ENCODE measurements around the gene ZNF530. TPM values are rescaled to one million over a fixed set of nuclear protein-coding genes. Genes with fewer than 3 reads are reported as not detected.

The ZNF530 gene
- total RNA-seq, 1 donor = 4.7 TPM

- H3K4me2 ChIP-seq (ENCODE audit: insufficient read depth, low read length) = peak within 1 kb of the TSS; percentile 59
- TF ChIP-seq, protein P1, sequence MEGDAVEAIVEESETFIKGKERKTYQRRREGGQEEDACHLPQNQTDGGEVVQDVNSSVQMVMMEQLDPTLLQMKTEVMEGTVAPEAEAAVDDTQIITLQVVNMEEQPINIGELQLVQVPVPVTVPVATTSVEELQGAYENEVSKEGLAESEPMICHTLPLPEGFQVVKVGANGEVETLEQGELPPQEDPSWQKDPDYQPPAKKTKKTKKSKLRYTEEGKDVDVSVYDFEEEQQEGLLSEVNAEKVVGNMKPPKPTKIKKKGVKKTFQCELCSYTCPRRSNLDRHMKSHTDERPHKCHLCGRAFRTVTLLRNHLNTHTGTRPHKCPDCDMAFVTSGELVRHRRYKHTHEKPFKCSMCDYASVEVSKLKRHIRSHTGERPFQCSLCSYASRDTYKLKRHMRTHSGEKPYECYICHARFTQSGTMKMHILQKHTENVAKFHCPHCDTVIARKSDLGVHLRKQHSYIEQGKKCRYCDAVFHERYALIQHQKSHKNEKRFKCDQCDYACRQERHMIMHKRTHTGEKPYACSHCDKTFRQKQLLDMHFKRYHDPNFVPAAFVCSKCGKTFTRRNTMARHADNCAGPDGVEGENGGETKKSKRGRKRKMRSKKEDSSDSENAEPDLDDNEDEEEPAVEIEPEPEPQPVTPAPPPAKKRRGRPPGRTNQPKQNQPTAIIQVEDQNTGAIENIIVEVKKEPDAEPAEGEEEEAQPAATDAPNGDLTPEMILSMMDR (IDR thresholded peaks at IDR 0.05; ENCODE audit: extremely low read depth, low read depth, low read length) = no peak
- H4K20me1 ChIP-seq (ENCODE audit: insufficient read depth, low read length) = no peaks in the 10 kb centered on the region
- H3K36me3 ChIP-seq (ENCODE audit: insufficient read depth, low read length) = peaks cover 27% of the 10 kb centered on the region
- H3K27ac ChIP-seq (ENCODE audit: low read depth, low read length) = peak within 1 kb of the TSS; percentile 69
- H3K4me1 ChIP-seq (ENCODE audit: insufficient read depth, low read length) = peaks cover 3% of the 10 kb centered on the region
- no peaks in the 10 kb centered on the region for H3K27me3 ChIP-seq (ENCODE audit: insufficient read depth, low read length)
- peaks cover 9% of the 10 kb centered on the region for H3K9me3 ChIP-seq (ENCODE audit: low read depth, low read length)
- H3K79me2 ChIP-seq (ENCODE audit: insufficient read depth, low read length) = peaks cover 20% of the 10 kb centered on the region
- peak; percentile 98 for DNase-seq (ENCODE audit: insufficient read length, low spot score, missing footprints)
- H3K4me3 ChIP-seq (ENCODE audit: insufficient read depth, low read length) = peak within 1 kb of the TSS; percentile 91
- H2AFZ ChIP-seq (ENCODE audit: low read length) = peak within 1 kb of the TSS; percentile 92
Observed at GRCh38 chr19:57632987-57633831, 33.5 kb downstream of the ZNF530 start, which contains the start of gene ZNF211. Gene ZNF211 (plus strand): TSS chr19:57633168. CDS start chr19:57633347, 179 bp downstream.

DNA sequence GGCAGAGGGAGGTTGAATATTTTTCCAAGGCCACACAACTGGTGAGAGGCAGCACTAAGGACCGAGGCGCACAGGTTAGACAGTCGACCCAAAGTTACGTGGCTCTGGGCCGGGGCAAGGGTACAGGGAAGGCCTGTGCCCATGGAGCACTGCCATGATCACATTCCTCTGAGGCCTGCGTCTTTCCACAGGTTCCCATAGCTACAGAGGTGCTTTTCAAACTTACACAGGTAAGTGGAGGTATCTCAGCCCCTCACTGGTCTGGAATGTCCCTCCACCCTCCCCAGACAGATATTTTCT, 34.1 kb downstream of the ZNF530 start:
- H3K4me3 ChIP-seq (ENCODE audit: insufficient read depth, low read length) = peak overlapping the region; percentile 91
- H3K36me3 ChIP-seq (ENCODE audit: insufficient read depth, low read length) = peaks cover 29% of the 10 kb centered on the region
- no peaks in the 10 kb centered on the region for H3K27me3 ChIP-seq (ENCODE audit: insufficient read depth, low read length)
- H3K9me3 ChIP-seq (ENCODE audit: low read depth, low read length) = peaks cover 8% of the 10 kb centered on the region
- peaks cover 3% of the 10 kb centered on the region for H3K4me1 ChIP-seq (ENCODE audit: insufficient read depth, low read length)
- peak overlapping the region; percentile 92 for H2AFZ ChIP-seq (ENCODE audit: low read length)
- DNase-seq (ENCODE audit: insufficient read length, low spot score, missing footprints) = no peak
- TF ChIP-seq, protein P1 (IDR thresholded peaks at IDR 0.05; ENCODE audit: extremely low read depth, low read depth, low read length) = no peak
- peak overlapping the region; percentile 69 for H3K27ac ChIP-seq (ENCODE audit: low read depth, low read length)
- no peaks in the 10 kb centered on the region for H4K20me1 ChIP-seq (ENCODE audit: insufficient read depth, low read length)
- H3K79me2 ChIP-seq (ENCODE audit: insufficient read depth, low read length) = peaks cover 20% of the 10 kb centered on the region
- H3K4me2 ChIP-seq (ENCODE audit: insufficient read depth, low read length) = peak overlapping the region; percentile 59

DNA sequence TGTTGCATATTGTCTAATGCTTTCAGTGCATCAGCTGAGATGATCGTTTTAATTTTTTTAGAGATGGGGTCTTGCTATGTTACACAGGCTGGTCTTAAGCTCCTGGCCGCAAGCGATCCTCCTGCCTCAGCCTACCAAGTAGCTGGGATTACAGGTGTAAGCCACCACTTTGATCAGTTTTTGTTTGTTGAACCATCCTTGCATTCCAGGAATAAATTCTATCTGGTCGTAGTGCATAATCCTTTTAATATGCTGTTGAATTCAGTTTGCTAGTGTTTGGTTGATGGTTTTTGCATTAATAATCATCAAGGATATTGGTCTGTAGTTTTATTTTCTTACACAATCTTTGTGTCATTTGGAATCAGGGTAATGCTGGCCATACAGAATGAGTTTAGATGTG, 37.7 kb downstream of the ZNF530 start:
- Histone ChIP-seq H3K4me3 (ENCODE audit: insufficient read depth, low read length) (no peak overlapping the region), H3K4me2 (ENCODE audit: insufficient read depth, low read length) (no peak overlapping the region), H3K79me2 (ENCODE audit: insufficient read depth, low read length) (peaks cover 20% of the 10 kb centered on the region), H3K36me3 (ENCODE audit: insufficient read depth, low read length) (peaks cover 57% of the 10 kb centered on the region), H3K9me3 (ENCODE audit: low read depth, low read length) (peaks cover 29% of the 10 kb centered on the region), H4K20me1 (ENCODE audit: insufficient read depth, low read length) (no peaks in the 10 kb centered on the region), H2AFZ (ENCODE audit: low read length) (no peak overlapping the region), H3K4me1 (ENCODE audit: insufficient read depth, low read length) (peaks cover 3% of the 10 kb centered on the region), H3K27ac (ENCODE audit: low read depth, low read length) (no peak overlapping the region), H3K27me3 (ENCODE audit: insufficient read depth, low read length) (no peaks in the 10 kb centered on the region)
- TF ChIP-seq, protein P1 (IDR thresholded peaks at IDR 0.05; ENCODE audit: extremely low read depth, low read depth, low read length) = no peak
- no peak for DNase-seq (ENCODE audit: insufficient read length, low spot score, missing footprints)

- Histone ChIP-seq H3K27me3 (ENCODE audit: insufficient read depth, low read length) (no peaks in the 10 kb centered on the region), H3K36me3 (ENCODE audit: insufficient read depth, low read length) (peaks cover 53% of the 10 kb centered on the region), H3K4me1 (ENCODE audit: insufficient read depth, low read length) (no peaks in the 10 kb centered on the region), H3K27ac (ENCODE audit: low read depth, low read length) (no peak overlapping the region), H3K4me2 (ENCODE audit: insufficient read depth, low read length) (no peak overlapping the region), H3K4me3 (ENCODE audit: insufficient read depth, low read length) (no peak overlapping the region), H3K79me2 (ENCODE audit: insufficient read depth, low read length) (peaks cover 5% of the 10 kb centered on the region), H2AFZ (ENCODE audit: low read length) (no peak overlapping the region), H4K20me1 (ENCODE audit: insufficient read depth, low read length) (no peaks in the 10 kb centered on the region), H3K9me3 (ENCODE audit: low read depth, low read length) (peaks cover 38% of the 10 kb centered on the region)
- DNase-seq (ENCODE audit: insufficient read length, low spot score, missing footprints) = no peak
- TF ChIP-seq, protein P1 (IDR thresholded peaks at IDR 0.05; ENCODE audit: extremely low read depth, low read depth, low read length) = no peak
Observed at GRCh38 chr19:57641715-57642234, 42.1 kb downstream of the ZNF530 start.

Data from osteoblast (primary cell).